Spleen (tissue), 7 donors: Measurements from ENCODE around the gene HCN3.

Experiments used
- POLR2A ChIP-seq, 3 donors: fragments of 450-650 bp; IDR thresholded peaks; one replicate each; pipeline ENCODE4 v1.5.1; 2017; ENCODE audit warnings: antibody characterized with exemption in 3 of 3, mild to moderate bottlenecking in 1 of 3
- TF ChIP-seq, protein P1 (sequence below), 11 experiments: fragments of 200-600 bp in 7 of 11; fragments of 450-650 bp in 4 of 11; sonication (generic) in 4 of 11; IDR thresholded peaks in 8 of 11; conservative IDR thresholded peaks in 3 of 11; 1 replicate in 7 of 11; 2 replicates in 4 of 11; pipeline versions ENCODE4 v1.4.0 to v1.8.0; 2016 to 2021; ENCODE audit warnings: antibody characterized with exemption in 11 of 11, inconsistent platforms in 4 of 11, mild to moderate bottlenecking in 1 of 11
- donor health status: DM: no; HTN: no; CAD: no; lungs with moderate emphysema.
- donor health status: DM: no; HTN: no; CAD: no.
- donor health status: DM: no; HTN: no; CAD: no.

DNA sequence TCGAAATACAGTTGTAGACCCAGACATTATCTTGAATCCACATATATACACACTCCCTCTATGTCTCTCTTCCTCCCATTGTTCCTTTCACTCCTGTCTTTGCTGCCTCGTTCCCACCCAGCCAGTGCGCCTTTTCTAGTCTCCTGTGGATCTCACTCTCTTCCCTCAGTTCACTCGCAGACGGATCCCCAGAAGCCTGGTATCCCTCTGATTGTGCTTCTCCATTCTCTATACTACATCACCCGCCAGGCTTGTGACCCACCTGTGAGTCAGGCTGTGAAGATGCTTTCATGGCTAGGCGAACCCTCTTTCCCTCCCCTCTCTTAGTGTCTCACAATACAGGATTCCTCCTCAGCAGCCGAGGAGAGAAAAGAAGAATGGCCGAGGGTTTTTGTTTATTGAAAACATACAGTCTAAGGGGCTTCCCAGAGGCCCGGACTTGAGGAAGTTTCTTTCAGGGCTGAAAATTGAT is 1.5 kb downstream of the HCN3 start:
- TF ChIP-seq, protein P1, sequence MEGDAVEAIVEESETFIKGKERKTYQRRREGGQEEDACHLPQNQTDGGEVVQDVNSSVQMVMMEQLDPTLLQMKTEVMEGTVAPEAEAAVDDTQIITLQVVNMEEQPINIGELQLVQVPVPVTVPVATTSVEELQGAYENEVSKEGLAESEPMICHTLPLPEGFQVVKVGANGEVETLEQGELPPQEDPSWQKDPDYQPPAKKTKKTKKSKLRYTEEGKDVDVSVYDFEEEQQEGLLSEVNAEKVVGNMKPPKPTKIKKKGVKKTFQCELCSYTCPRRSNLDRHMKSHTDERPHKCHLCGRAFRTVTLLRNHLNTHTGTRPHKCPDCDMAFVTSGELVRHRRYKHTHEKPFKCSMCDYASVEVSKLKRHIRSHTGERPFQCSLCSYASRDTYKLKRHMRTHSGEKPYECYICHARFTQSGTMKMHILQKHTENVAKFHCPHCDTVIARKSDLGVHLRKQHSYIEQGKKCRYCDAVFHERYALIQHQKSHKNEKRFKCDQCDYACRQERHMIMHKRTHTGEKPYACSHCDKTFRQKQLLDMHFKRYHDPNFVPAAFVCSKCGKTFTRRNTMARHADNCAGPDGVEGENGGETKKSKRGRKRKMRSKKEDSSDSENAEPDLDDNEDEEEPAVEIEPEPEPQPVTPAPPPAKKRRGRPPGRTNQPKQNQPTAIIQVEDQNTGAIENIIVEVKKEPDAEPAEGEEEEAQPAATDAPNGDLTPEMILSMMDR (IDR thresholded peaks at IDR 0.05 in 8 of 11, conservative IDR thresholded peaks at IDR 0.05 in 3 of 11), result no peak
- no peak for TF ChIP-seq POLR2A (IDR thresholded peaks at IDR 0.05)
